A673 (cell line): ENCODE measurements around the gene PMVK. TPM values are rescaled to one million over a fixed set of nuclear protein-coding genes. Genes with fewer than 3 reads are reported as not detected.

Source experiments
- BruUV-seq: library from RNA; stranded (reverse); fragments of 400-500 nt; replicated peaks from 2 replicates; lab custom pipeline; 2021; lab: Mats Ljungman, UMichigan
- CTCF ChIA-PET: fragments of 300-600 bp; sonication (Branson Sonifier 250); formaldehyde crosslinking; loops from one replicate; lab custom pipeline; 2022; ENCODE audit warnings: antibody characterized with exemption; lab: Charles Lee
- POLR2A ChIA-PET: fragments of 300-600 bp; sonication (Branson Sonifier 250); formaldehyde crosslinking; loops from one replicate; lab custom pipeline; 2022; ENCODE audit warnings: antibody characterized with exemption; ENCODE audit not compliant: low non-redundant PET; lab: Charles Lee
- DNase-seq: peaks from one replicate; pipeline ENCODE4 v3.0.0-alpha.2; 2015; ENCODE audit warnings: low spot score
- H3K27ac ChIP-seq: fragments of 200-600 bp; sonication (generic); 2 replicates; pipeline ENCODE4 v1.5.1; 2016; ENCODE audit warnings: mixed run types, low read depth, mild to moderate bottlenecking, mixed read lengths, antibody characterized with exemption, low read length; ENCODE audit not compliant: poor library complexity, severe bottlenecking
- H3K27me3 ChIP-seq: fragments of 200-600 bp; sonication (generic); replicated peaks from 2 replicates; pipeline ENCODE4 v1.6.1; 2017; ENCODE audit warnings: mixed run types, low read depth, mild to moderate bottlenecking, mixed read lengths, antibody characterized with exemption, low read length; ENCODE audit not compliant: insufficient read depth, poor library complexity
- H3K36me3 ChIP-seq: fragments of 200-600 bp; sonication (generic); 2 replicates; pipeline ENCODE4 v1.6.1; 2016; ENCODE audit warnings: mixed run types, mild to moderate bottlenecking, mixed read lengths, antibody characterized with exemption, low read length; ENCODE audit not compliant: insufficient read depth, poor library complexity, severe bottlenecking
- H3K4me1 ChIP-seq: fragments of 200-600 bp; sonication (generic); 2 replicates; pipeline ENCODE4 v1.6.1; 2017; ENCODE audit warnings: mixed run types, mild to moderate bottlenecking, mixed read lengths, antibody characterized with exemption, low read length; ENCODE audit not compliant: insufficient read depth, poor library complexity, severe bottlenecking
- H3K4me3 ChIP-seq: fragments of 200-600 bp; sonication (generic); 2 replicates; pipeline ENCODE4 v1.5.1; 2016; ENCODE audit warnings: low read depth, mixed run types, mild to moderate bottlenecking, mixed read lengths, low read length; ENCODE audit not compliant: poor library complexity, severe bottlenecking
- H3K9me3 ChIP-seq: fragments of 200-600 bp; sonication (generic); 2 replicates; pipeline ENCODE4 v1.6.1; 2016; ENCODE audit warnings: mixed run types, low read depth, mild to moderate bottlenecking, mixed read lengths, antibody characterized with exemption, low read length; ENCODE audit not compliant: poor library complexity, severe bottlenecking
- EZH2 ChIP-seq: fragments of 200-600 bp; sonication (generic); IDR thresholded peaks from 2 replicates; pipeline ENCODE4 v1.6.1; 2017; ENCODE audit warnings: borderline replicate concordance, low read depth, mild to moderate bottlenecking, mixed read lengths, antibody characterized with exemption, low read length; ENCODE audit not compliant: poor library complexity, severe bottlenecking
- intact Hi-C: fragments of 100-400 bp; cut with micrococcal nuclease; formaldehyde crosslinking; loops from one replicate; pipeline ENCODE4 v1.10.0; 2022; ENCODE audit not compliant: unreplicated experiment
- total RNA-seq: library from RNA; stranded (reverse); gene quantifications from 2 replicates; pipeline ENCODE4 v1.2.3, GENCODE V29; 2021
- TF ChIP-seq, protein P1 (sequence below): fragments of 300-800, 200-600 bp; sonication (generic); conservative IDR thresholded peaks from 2 replicates; pipeline ENCODE4 v1.5.1; 2017; ENCODE audit warnings: low read depth, mild to moderate bottlenecking, antibody characterized with exemption, low read length, moderate library complexity, mixed read lengths

The PMVK gene
- total RNA-seq, 1 experiment from 2014 or later, result 30.8 TPM

- ChIA-PET CTCF (interaction anchor here (0.7 kb wide), 1 partner anchor 321 kb away, joined by 5 read pairs; no protein-coding TSS in a partner anchor), POLR2A (no interaction called here)
- intact Hi-C loops, result no loop called here
- no peak for DNase-seq
- H3K4me1 ChIP-seq, result peaks cover 8% of the 10 kb centered on the region
- H3K9me3 ChIP-seq, result no peaks in the 10 kb centered on the region
- BruUV-seq, result no TSS peak
- H3K27ac ChIP-seq, result no peak overlapping the region
- TF ChIP-seq, protein P1, sequence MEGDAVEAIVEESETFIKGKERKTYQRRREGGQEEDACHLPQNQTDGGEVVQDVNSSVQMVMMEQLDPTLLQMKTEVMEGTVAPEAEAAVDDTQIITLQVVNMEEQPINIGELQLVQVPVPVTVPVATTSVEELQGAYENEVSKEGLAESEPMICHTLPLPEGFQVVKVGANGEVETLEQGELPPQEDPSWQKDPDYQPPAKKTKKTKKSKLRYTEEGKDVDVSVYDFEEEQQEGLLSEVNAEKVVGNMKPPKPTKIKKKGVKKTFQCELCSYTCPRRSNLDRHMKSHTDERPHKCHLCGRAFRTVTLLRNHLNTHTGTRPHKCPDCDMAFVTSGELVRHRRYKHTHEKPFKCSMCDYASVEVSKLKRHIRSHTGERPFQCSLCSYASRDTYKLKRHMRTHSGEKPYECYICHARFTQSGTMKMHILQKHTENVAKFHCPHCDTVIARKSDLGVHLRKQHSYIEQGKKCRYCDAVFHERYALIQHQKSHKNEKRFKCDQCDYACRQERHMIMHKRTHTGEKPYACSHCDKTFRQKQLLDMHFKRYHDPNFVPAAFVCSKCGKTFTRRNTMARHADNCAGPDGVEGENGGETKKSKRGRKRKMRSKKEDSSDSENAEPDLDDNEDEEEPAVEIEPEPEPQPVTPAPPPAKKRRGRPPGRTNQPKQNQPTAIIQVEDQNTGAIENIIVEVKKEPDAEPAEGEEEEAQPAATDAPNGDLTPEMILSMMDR, result no peak
- TF ChIP-seq EZH2, result no peak
- H3K27me3 ChIP-seq, result no peaks in the 10 kb centered on the region
- no peaks in the 10 kb centered on the region for H3K36me3 ChIP-seq
- H3K4me3 ChIP-seq, result no peak overlapping the region
Observed at GRCh38 chr1:154886281-154887015, 50.1 kb downstream of the PMVK start.

DNA sequence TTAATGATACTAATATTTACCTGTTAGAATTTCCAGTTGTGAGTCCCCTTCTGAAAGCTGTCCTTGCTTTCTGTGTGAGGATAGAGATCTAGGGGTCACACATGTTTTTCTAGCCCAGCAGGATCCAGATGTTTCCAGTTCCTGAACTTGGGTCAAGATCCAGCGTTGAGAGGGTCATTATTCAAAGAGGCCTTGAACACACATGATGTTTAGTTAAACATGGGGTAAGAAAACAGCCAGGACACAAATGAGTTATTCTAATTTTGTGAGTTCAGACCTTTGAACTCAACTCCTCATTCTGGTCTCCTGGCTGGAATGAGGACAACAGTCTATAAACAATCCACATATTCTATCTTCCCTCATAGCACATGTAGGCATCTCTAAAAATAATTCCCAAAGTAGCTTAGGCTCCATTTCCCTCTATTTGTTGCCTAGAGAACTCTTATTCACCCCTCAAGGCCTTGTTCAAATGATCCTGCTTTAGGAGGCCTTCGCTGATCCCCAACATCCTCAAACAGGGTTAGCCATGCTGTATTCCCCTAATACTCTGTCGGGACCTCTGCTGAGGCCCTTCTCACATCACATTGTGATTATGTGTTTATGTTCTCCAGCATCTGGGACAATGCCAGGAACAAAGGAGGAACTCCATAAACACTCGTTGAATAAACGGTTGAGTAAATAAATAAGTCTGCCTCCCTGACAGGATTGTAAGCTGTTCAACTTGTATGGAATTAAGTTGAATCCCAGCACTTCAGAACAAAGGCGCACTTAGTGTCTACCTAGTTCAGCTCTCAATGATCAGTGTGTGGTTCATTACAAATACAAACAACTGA, 51.4 kb downstream of the PMVK start:
- no peak overlapping the region for H3K4me3 ChIP-seq
- no peak overlapping the region for H3K27ac ChIP-seq
- intact Hi-C loops, result no loop called here
- DNase-seq, result no peak
- BruUV-seq, result no TSS peak
- H3K4me1 ChIP-seq, result no peaks in the 10 kb centered on the region
- POLR2A ChIA-PET, result no interaction called here
- CTCF ChIA-PET, result interaction anchor here (0.7 kb wide), 1 partner anchor 319 kb away, joined by 5 read pairs; no protein-coding TSS in a partner anchor
- TF ChIP-seq, protein P1, result no peak
- TF ChIP-seq EZH2, result no peak
- H3K36me3 ChIP-seq, result no peaks in the 10 kb centered on the region
- no peaks in the 10 kb centered on the region for H3K27me3 ChIP-seq
- H3K9me3 ChIP-seq, result no peaks in the 10 kb centered on the region

DNA sequence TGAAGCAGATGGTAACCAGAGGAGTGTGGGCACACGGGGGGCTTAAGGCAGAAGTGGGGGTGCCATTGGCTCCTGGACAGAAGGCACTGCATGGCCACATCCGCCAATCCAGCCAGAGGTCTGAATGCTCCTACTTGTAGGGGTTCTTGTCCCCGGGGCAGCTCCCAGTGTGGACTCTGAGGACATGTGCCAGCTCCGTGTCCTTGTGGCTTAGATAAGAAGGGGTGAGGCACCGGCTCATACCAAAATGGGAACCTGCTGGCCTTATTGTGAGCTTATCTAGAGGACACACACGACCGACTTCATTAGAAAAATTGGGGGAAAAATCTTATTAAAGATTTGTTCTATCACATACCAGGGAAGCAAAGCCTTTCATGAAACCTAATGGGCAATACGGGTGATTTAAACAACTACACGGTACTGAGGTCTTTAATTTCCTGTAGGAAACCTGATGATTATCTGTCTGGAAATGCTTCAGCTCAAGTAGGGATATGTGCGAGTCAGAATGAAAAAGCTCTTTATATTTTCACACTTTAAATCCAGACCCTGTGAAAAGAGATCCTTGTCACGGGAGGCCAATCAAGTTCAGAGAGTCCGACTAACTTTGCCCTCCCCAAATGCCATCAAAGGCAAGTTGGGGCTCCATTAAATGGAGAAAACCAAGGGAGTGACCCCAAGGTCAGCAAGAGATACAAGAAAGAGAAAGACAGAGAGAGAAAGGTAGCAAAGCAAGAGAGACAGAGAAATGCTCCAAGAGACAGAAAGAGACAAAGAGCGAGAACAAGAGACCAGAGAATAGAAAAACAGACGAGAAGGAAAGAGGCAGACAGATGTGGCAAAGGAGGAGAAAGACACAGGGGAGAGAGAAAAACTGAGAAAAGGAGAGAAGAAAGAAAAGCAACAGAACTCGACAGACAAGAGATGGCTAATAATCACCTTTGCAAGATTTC, 52.3 kb downstream of the PMVK start:
- no peaks in the 10 kb centered on the region for H3K36me3 ChIP-seq
- H3K4me3 ChIP-seq, result no peak overlapping the region
- no peak for DNase-seq
- no peaks in the 10 kb centered on the region for H3K27me3 ChIP-seq
- H3K27ac ChIP-seq, result no peak overlapping the region
- intact Hi-C loops, result no loop called here
- ChIA-PET POLR2A (no interaction called here), CTCF (no interaction called here)
- no peaks in the 10 kb centered on the region for H3K9me3 ChIP-seq
- no peaks in the 10 kb centered on the region for H3K4me1 ChIP-seq
- TF ChIP-seq, protein P1, result no peak
- no peak for TF ChIP-seq EZH2
- no TSS peak for BruUV-seq
